AG04450 (cell line): ENCODE data around the gene COL5A1. TPM values are rescaled to one million over a fixed set of nuclear protein-coding genes. Genes with fewer than 3 reads are reported as not detected.

ENCODE experiments used
- CTCF ChIA-PET: fragments of 300-600, 350-600 bp; formaldehyde crosslinking; extraction: SDS; loops from one replicate; lab custom pipeline; 2022; ENCODE audit warnings: antibody characterized with exemption, inconsistent platforms; lab: Charles Lee
- POLR2A ChIA-PET: fragments of 350-600 bp; formaldehyde crosslinking; extraction: SDS; loops from one replicate; lab custom pipeline; 2021; ENCODE audit warnings: antibody characterized with exemption, inconsistent platforms; lab: Yijun Ruan, JAX
- DNase-seq: peaks from one replicate; pipeline ENCODE4 v3.0.0-alpha.2; 2011; ENCODE audit warnings: low read depth, low spot score
- H3K27ac ChIP-seq: one replicate; pipeline ENCODE4 v1.5.1; 2012; ENCODE audit warnings: low read depth, low read length, control low read depth
- H3K27me3 ChIP-seq: one replicate; pipeline ENCODE4 v1.6.0; 2012; ENCODE audit warnings: low read length; ENCODE audit not compliant: control insufficient read depth, insufficient read depth
- H3K4me3 ChIP-seq: 2 replicates; pipeline ENCODE4 v1.5.1; 2011; ENCODE audit warnings: mild to moderate bottlenecking, low read depth, low read length, control low read depth
- H3K9me3 ChIP-seq: 2 replicates; pipeline ENCODE4 v1.5.1; 2012; ENCODE audit warnings: low read length; ENCODE audit not compliant: control insufficient read depth, insufficient read depth
- CTCF ChIP-seq: IDR thresholded peaks from 2 replicates; pipeline ENCODE4 v1.5.1; 2011; ENCODE audit warnings: low read depth, low read length, control low read depth, inconsistent platforms
- polyA plus RNA-seq: library from polyadenylated mRNA; depleted of rRNA; stranded (reverse); fragments of >200 nt; gene quantifications from 2 replicates; pipeline ENCODE4 v1.2.3, GENCODE V29; 2011

The COL5A1 gene
- polyA plus RNA-seq, 1 experiment, result 73.3 TPM

- H3K9me3 ChIP-seq, result no peaks in the 10 kb centered on the region; the same call in 1 of the 2 replicates
- no peak for DNase-seq
- no peak for TF ChIP-seq CTCF
- H3K27me3 ChIP-seq, result peaks cover 21% of the 10 kb centered on the region
- no peak overlapping the region for H3K4me3 ChIP-seq
- ChIA-PET CTCF (no interaction called here), POLR2A (no interaction called here)
- no peak overlapping the region for H3K27ac ChIP-seq
Observed at GRCh38 chr9:134883040-134883782, 241.6 kb downstream of the COL5A1 start.

DNA sequence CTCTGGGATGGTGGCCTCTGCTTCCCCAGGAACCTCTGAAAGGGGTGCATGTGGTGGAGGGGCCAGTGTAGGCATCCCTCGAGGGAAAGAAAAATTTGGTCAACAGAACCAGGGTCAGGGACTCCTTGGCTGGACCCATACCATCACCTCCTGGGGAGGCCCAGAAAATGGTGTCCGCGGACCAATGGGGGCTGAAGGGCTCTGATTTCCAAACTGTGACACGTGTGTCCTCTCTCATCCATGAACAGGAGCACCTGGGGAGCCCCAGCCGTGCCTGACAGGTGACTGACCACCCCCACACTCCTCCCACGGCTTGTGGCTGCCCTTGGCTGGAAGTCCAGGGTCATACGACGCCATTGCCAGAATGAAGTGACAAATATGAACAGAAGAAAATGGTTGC lies 242.9 kb downstream of the COL5A1 start:
- Histone ChIP-seq H3K9me3 (no peaks in the 10 kb centered on the region; the same call in 1 of the 2 replicates), H3K4me3 (no peak overlapping the region), H3K27me3 (peaks cover 27% of the 10 kb centered on the region), H3K27ac (no peak overlapping the region)
- no peak for DNase-seq
- CTCF ChIA-PET, result no interaction called here
- POLR2A ChIA-PET, result no interaction called here
- TF ChIP-seq CTCF, result no peak

DNA sequence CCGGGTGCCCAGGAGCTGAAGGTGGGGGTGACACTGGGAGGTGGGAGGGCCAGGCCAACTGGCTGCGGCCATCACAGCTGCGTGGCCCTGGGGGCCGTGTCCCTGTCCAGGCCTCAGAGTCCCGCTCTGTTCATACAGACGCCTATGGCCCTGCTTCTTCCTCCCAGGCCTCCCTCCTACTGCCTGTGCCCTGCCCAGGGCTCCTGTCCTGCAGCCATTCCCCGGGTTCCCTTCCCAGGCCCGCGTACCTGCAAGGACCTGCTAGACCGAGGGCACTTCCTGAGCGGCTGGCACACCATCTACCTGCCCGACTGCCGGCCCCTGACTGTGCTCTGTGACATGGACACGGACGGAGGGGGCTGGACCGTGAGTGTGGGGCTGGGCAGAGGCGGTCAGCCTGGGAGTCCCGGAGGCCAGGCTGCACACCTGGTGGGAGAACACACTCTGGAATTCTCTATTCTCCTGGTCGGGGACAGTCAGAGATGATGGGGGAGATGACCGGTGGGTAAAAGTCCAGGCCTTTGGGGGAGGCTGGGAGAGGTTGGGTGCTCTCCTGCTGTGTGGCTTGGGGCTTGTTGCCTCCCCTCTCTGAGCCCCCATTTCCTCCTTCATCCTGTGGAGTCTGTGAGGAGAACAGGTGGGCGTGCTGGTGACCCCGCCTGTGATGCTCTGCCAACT lies 243.5 kb downstream of the COL5A1 start:
- Histone ChIP-seq H3K9me3 (no peaks in the 10 kb centered on the region; the same call in 1 of the 2 replicates), H3K4me3 (no peak overlapping the region), H3K27me3 (peaks cover 27% of the 10 kb centered on the region), H3K27ac (no peak overlapping the region)
- ChIA-PET POLR2A (no interaction called here), CTCF (no interaction called here)
- no peak for TF ChIP-seq CTCF
- no peak for DNase-seq

DNA sequence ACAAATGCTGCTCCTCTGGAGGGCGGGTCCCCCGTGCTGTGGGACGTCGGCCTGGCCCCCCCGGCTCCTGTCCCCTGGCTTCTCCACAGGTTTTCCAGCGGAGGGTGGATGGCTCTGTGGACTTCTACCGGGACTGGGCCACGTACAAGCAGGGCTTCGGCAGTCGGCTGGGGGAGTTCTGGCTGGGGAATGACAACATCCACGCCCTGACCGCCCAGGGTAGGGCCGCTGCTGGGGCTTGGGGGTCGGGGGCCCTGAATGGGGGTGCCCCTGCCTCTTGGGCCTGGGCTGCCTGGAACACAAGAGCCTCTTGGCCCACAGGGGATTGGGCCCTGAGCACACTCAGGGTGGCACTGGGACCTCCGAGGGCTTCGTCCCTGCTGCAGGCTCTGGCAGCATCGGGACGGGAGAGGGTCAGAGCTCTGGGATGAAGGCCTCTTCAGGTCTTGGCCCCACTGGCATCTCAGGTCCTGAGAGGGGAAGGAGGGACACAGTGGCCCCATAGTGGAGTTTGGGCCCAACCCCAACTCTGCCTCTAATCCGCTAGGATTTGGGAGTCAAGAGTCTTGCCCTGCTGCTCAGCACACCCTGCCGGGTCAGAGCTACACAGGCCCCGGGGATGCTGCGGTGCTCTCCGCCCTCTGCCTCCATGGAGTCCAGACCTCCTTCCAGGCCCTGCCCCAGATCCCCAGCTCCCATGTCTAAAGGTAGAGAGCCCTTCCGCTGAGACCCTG lies 244.2 kb downstream of the COL5A1 start:
- no peak for DNase-seq
- H3K9me3 ChIP-seq, result no peaks in the 10 kb centered on the region; the same call in 1 of the 2 replicates
- no peak overlapping the region for H3K4me3 ChIP-seq
- peaks cover 23% of the 10 kb centered on the region for H3K27me3 ChIP-seq
- ChIA-PET POLR2A (no interaction called here), CTCF (no interaction called here)
- H3K27ac ChIP-seq, result no peak overlapping the region
- no peak for TF ChIP-seq CTCF
